H1 (cell line): Measurements from ENCODE around the gene GUCY1A1. TPM values are rescaled to one million over a fixed set of nuclear protein-coding genes. Genes with fewer than 3 reads are reported as not detected.

Experiments used
- CTCF ChIA-PET: fragments of 300-600 bp; sonication (Branson Sonifier 250); formaldehyde crosslinking; loops from one replicate; lab custom pipeline; 2021; ENCODE audit not compliant: partially characterized antibody; lab: Charles Lee
- POLR2A ChIA-PET: fragments of 300-600 bp; sonication (Branson Sonifier 250); formaldehyde crosslinking; loops from one replicate; lab custom pipeline; 2021; ENCODE audit warnings: inconsistent platforms; ENCODE audit not compliant: partially characterized antibody; lab: Charles Lee
- DNase-seq, 2 experiments: peaks; one replicate each; pipeline versions ENCODE4 v3.0.0 to v3.0.0-alpha.2; 2010 to 2022; ENCODE audit warnings: low spot score in 2 of 2, low read depth in 1 of 2, mixed read lengths in 1 of 2
- FAIRE-seq: peaks from 2 replicates; lab custom pipeline; 2011; peaks lifted over from hg19 to GRCh38; lab: Jason Lieb, UNC
- H2AFZ ChIP-seq: 2 replicates; pipeline ENCODE4 v1.8.1; 2012; ENCODE audit warnings: low read length, inconsistent platforms
- H2AK5ac ChIP-seq: 2 replicates; pipeline ENCODE4 v1.6.1; 2013; ENCODE audit warnings: low read depth, low read length
- H2BK120ac ChIP-seq: replicated peaks from 2 replicates; pipeline ENCODE3; 2013; ENCODE audit warnings: low read depth, low read length, inconsistent platforms
- H2BK12ac ChIP-seq: 2 replicates; pipeline ENCODE4 v1.6.1; 2013; ENCODE audit warnings: low read depth, low read length
- H2BK15ac ChIP-seq: 2 replicates; pipeline ENCODE4 v1.6.1; 2013; ENCODE audit warnings: low read length
- H2BK20ac ChIP-seq: 2 replicates; pipeline ENCODE4 v1.6.1; 2013; ENCODE audit warnings: low read length
- H2BK5ac ChIP-seq: 2 replicates; pipeline ENCODE4 v1.6.1; 2013; ENCODE audit warnings: low read depth, low read length
- H3K14ac ChIP-seq: 2 replicates; pipeline ENCODE4 v1.6.1; 2013; ENCODE audit warnings: inconsistent platforms; ENCODE audit not compliant: insufficient read length
- H3K18ac ChIP-seq: 2 replicates; pipeline ENCODE4 v1.6.1; 2013; ENCODE audit warnings: low read length; ENCODE audit errors: extremely low read depth
- H3K23ac ChIP-seq: 2 replicates; pipeline ENCODE4 v1.6.1; 2013; ENCODE audit warnings: inconsistent platforms; ENCODE audit not compliant: insufficient read length
- H3K23me2 ChIP-seq: 2 replicates; pipeline ENCODE4 v1.6.1; 2013; ENCODE audit warnings: low read depth, low read length
- H3K27ac ChIP-seq: 2 replicates; pipeline ENCODE4 v1.6.1; 2011; ENCODE audit warnings: low read depth, low read length, inconsistent platforms
- H3K27me3 ChIP-seq, 4 experiments: replicated peaks in 1 of 4; 1 replicate in 1 of 4; 2 replicates in 3 of 4; pipeline versions ENCODE4 v1.6.1 to v1.8.1; 2011 to 2013; ENCODE audit warnings: low read length in 3 of 4, mild to moderate bottlenecking in 3 of 4, inconsistent platforms in 2 of 4, mixed read lengths in 2 of 4, moderate library complexity in 1 of 4; ENCODE audit not compliant: control insufficient read depth in 3 of 4, insufficient read depth in 3 of 4; ENCODE audit errors: extremely low read depth in 1 of 4
- H3K36me3 ChIP-seq, 4 experiments: 2 replicates each; pipeline versions ENCODE4 v1.6.1 to v1.8.1; 2011 to 2013; ENCODE audit warnings: mild to moderate bottlenecking in 4 of 4, low read length in 3 of 4, moderate library complexity in 2 of 4, control low read depth in 1 of 4, inconsistent platforms in 1 of 4; ENCODE audit not compliant: insufficient read depth in 4 of 4, control insufficient read depth in 2 of 4
- H3K4ac ChIP-seq: replicated peaks from 2 replicates; pipeline ENCODE3; 2013; ENCODE audit warnings: low read length, low read depth, mixed read lengths, inconsistent platforms; ENCODE audit not compliant: insufficient read length
- H3K4me1 ChIP-seq, 4 experiments: replicated peaks in 1 of 4; 1 replicate in 1 of 4; 2 replicates in 3 of 4; pipeline versions ENCODE4 v1.6.1 to v1.8.1; 2011 to 2013; ENCODE audit warnings: low read length in 3 of 4, inconsistent platforms in 2 of 4, mixed read lengths in 1 of 4; ENCODE audit not compliant: insufficient read depth in 4 of 4, control insufficient read depth in 3 of 4
- H3K4me2 ChIP-seq, 2 experiments: 2 replicates each; pipeline versions ENCODE4 v1.6.1 to v1.8.1; 2011 to 2013; ENCODE audit warnings: low read depth in 2 of 2, low read length in 2 of 2, control low read depth in 1 of 2, inconsistent platforms in 1 of 2, mild to moderate bottlenecking in 1 of 2; ENCODE audit not compliant: insufficient read depth in 1 of 2
- H3K4me3 ChIP-seq, 4 experiments: fragments of 200-600, 300-600 bp in 1 of 4; sonication (generic), shearing (Covaris generic), sonication (Bioruptor Twin) in 1 of 4; 2 replicates each; pipeline versions ENCODE4 v1.5.1 to v1.8.1; 2011 to 2016; ENCODE audit warnings: low read length in 4 of 4, low read depth in 3 of 4, control low read depth in 2 of 4, inconsistent platforms in 2 of 4, mild to moderate bottlenecking in 2 of 4, mixed read lengths in 1 of 4, moderate library complexity in 1 of 4; ENCODE audit not compliant: insufficient read depth in 2 of 4; ENCODE audit errors: extremely low read depth in 1 of 4
- H3K56ac ChIP-seq: replicated peaks from 2 replicates; pipeline ENCODE3; 2013; ENCODE audit warnings: low read depth, mild to moderate bottlenecking, mixed read lengths, low read length, inconsistent platforms; ENCODE audit not compliant: insufficient read length
- H3K79me1 ChIP-seq: 2 replicates; pipeline ENCODE4 v1.6.1; 2013; ENCODE audit warnings: low read depth, low read length, control low read depth
- H3K79me2 ChIP-seq, 2 experiments: 2 replicates each; pipeline versions ENCODE4 v1.6.1 to v1.8.1; 2012 to 2013; ENCODE audit warnings: low read length in 2 of 2, mild to moderate bottlenecking in 2 of 2, inconsistent platforms in 1 of 2; ENCODE audit not compliant: insufficient read depth in 2 of 2, control insufficient read depth in 1 of 2
- H3K9ac ChIP-seq, 4 experiments: replicated peaks in 1 of 4; 1 replicate in 1 of 4; 2 replicates in 3 of 4; pipeline versions ENCODE4 v1.6.1 to v1.8.1; 2011 to 2013; ENCODE audit warnings: low read depth in 3 of 4, low read length in 3 of 4, control low read depth in 2 of 4, mild to moderate bottlenecking in 2 of 4, moderate library complexity in 2 of 4, inconsistent platforms in 1 of 4; ENCODE audit errors: extremely low read depth in 1 of 4
- H3K9me3 ChIP-seq, 2 experiments: 2 replicates each; pipeline versions ENCODE4 v1.6.1 to v1.8.1; 2012 to 2013; ENCODE audit warnings: mild to moderate bottlenecking in 2 of 2, moderate library complexity in 2 of 2, control low read depth in 1 of 2, inconsistent platforms in 1 of 2, low read depth in 1 of 2, low read length in 1 of 2, mixed read lengths in 1 of 2; ENCODE audit not compliant: insufficient read depth in 2 of 2
- H4K20me1 ChIP-seq, 2 experiments: replicated peaks in 1 of 2; 2 replicates each; pipeline versions ENCODE3 to v1.8.1; 2011 to 2013; ENCODE audit warnings: inconsistent platforms in 2 of 2, low read length in 2 of 2, mild to moderate bottlenecking in 1 of 2; ENCODE audit not compliant: insufficient read depth in 2 of 2, control insufficient read depth in 1 of 2
- H4K5ac ChIP-seq: 2 replicates; pipeline ENCODE4 v1.6.1; 2013; ENCODE audit warnings: low read length, low read depth, mixed read lengths, inconsistent platforms; ENCODE audit not compliant: insufficient read length
- H4K8ac ChIP-seq: 2 replicates; pipeline ENCODE4 v1.8.0; 2013; ENCODE audit warnings: mild to moderate bottlenecking, moderate library complexity, low read length, inconsistent platforms; ENCODE audit not compliant: insufficient read depth; ENCODE audit errors: extremely low read depth
- H4K91ac ChIP-seq: replicated peaks from 2 replicates; pipeline ENCODE3; 2013; ENCODE audit warnings: low read length, mixed read lengths, inconsistent platforms; ENCODE audit not compliant: insufficient read length
- ATF2 ChIP-seq: IDR thresholded peaks from 2 replicates; pipeline ENCODE4 v1.6.1; 2012; ENCODE audit warnings: low read length, inconsistent platforms
- BCL11A ChIP-seq, 2 experiments: IDR thresholded peaks; one replicate each; pipeline ENCODE4 v1.6.1; 2011; ENCODE audit warnings: low read depth in 2 of 2, low read length in 2 of 2, mild to moderate bottlenecking in 2 of 2
- BRCA1 ChIP-seq: IDR thresholded peaks from 2 replicates; pipeline ENCODE4 v1.6.1; 2012; ENCODE audit warnings: low read depth, low read length, improper control_type of control experiment
- CHD1 ChIP-seq: IDR thresholded peaks from 2 replicates; pipeline ENCODE4 v1.6.1; 2012; ENCODE audit warnings: low read depth, low read length, improper control_type of control experiment
- E2F6 ChIP-seq: IDR thresholded peaks from 2 replicates; pipeline ENCODE4 v1.6.1; 2012; ENCODE audit warnings: inconsistent platforms
- NRF1 ChIP-seq: IDR thresholded peaks from 2 replicates; pipeline ENCODE4 v1.6.1; 2011; ENCODE audit warnings: mild to moderate bottlenecking, low read depth, low read length, improper control_type of control experiment
- POU5F1 ChIP-seq: IDR thresholded peaks from 2 replicates; pipeline ENCODE4 v1.6.1; 2011; ENCODE audit warnings: low read depth, mild to moderate bottlenecking, low read length, moderate library complexity
- SAP30 ChIP-seq: fragments of 300-600 bp; sonication (generic); IDR thresholded peaks from 2 replicates; pipeline ENCODE4 v1.7.1; 2012; ENCODE audit warnings: low read length, moderate library complexity, mild to moderate bottlenecking, inconsistent platforms; ENCODE audit not compliant: insufficient read depth, insufficient replicate concordance
- TAF7 ChIP-seq: optimal IDR thresholded peaks from 2 replicates; pipeline ENCODE3; 2011; ENCODE audit warnings: low read depth, mild to moderate bottlenecking, inconsistent platforms, low read length, moderate library complexity, borderline replicate concordance
- TEAD4 ChIP-seq: IDR thresholded peaks from 2 replicates; pipeline ENCODE4 v1.6.1; 2012; ENCODE audit warnings: low read depth, low read length, inconsistent platforms, mixed read lengths
- WGBS, 2 experiments: shearing (Covaris generic) in 1 of 2; methylation state at CpG; one replicate each; pipeline versions ENCODE4 v1.1.6 to v1.1.7; 2013 to 2015; ENCODE audit warnings: low lambda C conversion rate in 2 of 2, mixed read lengths in 2 of 2, inconsistent platforms in 1 of 2, low coverage in 1 of 2, missing lambda C conversion rate in 1 of 2; ENCODE audit not compliant: insufficient replicate concordance in 2 of 2, insufficient coverage in 1 of 2, insufficient read length in 1 of 2; ENCODE audit errors: extremely low coverage in 1 of 2, missing lambda C conversion rate in 1 of 2; 5-methylcytosine and 5-hydroxymethylcytosine counted together
- polyA plus RNA-seq, 7 experiments: library from polyadenylated mRNA; depleted of rRNA in 3 of 7; stranded (reverse) in 5 of 7; unstranded in 2 of 7; fragments of >200 nt in 5 of 7; fragments of 200-250 nt in 2 of 7; gene quantifications; 1 replicate in 5 of 7; 2 replicates in 1 of 7; 4 replicates in 1 of 7; pipeline versions ENCODE4 v1.2.1 to v1.2.3, GENCODE V29; 2011 to 2013; ENCODE audit warnings: missing spikeins in 2 of 7, mixed read lengths in 2 of 7
- total RNA-seq: library from RNA; stranded (reverse); fragmentation: NEBNext Ultra II Directional; extraction: Animal tissue kit (Norgen Biotek cat#: 25700); gene quantifications from 2 replicates; pipeline ENCODE4 v1.2.1, GENCODE V29; 2021

GUCY1A1 gene
- total and polyA plus RNA-seq, 2 of the 8 experiments (the other 6 are each of a cell fraction or from before 2014, with no cell fraction given) = not detected

- Histone ChIP-seq H4K8ac (no peak overlapping the region), H3K27ac (no peak overlapping the region), H3K4me2 (no peak overlapping the region), H3K9ac (no peak overlapping the region), H2BK20ac (no peak overlapping the region), H4K91ac (no peak overlapping the region), H2BK5ac (no peak overlapping the region), H3K23me2 (no peaks in the 10 kb centered on the region), H3K4me3 (no peak overlapping the region), H3K4me1 (no peaks in the 10 kb centered on the region), H3K23ac (no peak overlapping the region), H4K5ac (no peak overlapping the region), H2AK5ac (no peak overlapping the region), H2AFZ (no peak overlapping the region), H3K9me3 (no peaks in the 10 kb centered on the region), H3K27me3 (no peaks in the 10 kb centered on the region), H3K14ac (no peak overlapping the region), H3K56ac (no peak overlapping the region), H3K79me2 (no peaks in the 10 kb centered on the region), H2BK12ac (no peak overlapping the region), H2BK15ac (no peak overlapping the region), H2BK120ac (no peak overlapping the region), H4K20me1 (no peaks in the 10 kb centered on the region), H3K79me1 (no peaks in the 10 kb centered on the region), H3K4ac (no peak overlapping the region), H3K36me3 (no peaks in the 10 kb centered on the region), H3K18ac (no peak overlapping the region)
- DNase-seq (no peak), FAIRE-seq (no peak)
- WGBS, 2 experiments = 96% methylated on average over 1 of the region's 1 CpG; no CpG with 5 or more reads in 1 of the 2 experiments
- ChIA-PET POLR2A (no interaction called here), CTCF (interaction anchor here (1.0 to 1.5 kb wide), 2 partner anchors 73 to 86 kb away, joined by 3 to 4 read pairs; no protein-coding TSS in a partner anchor)
- no peak for TF ChIP-seq E2F6
- no peak for TF ChIP-seq POU5F1
- TF ChIP-seq ATF2 = no peak
- no peak for TF ChIP-seq TEAD4
- no peak for TF ChIP-seq BRCA1
- TF ChIP-seq BCL11A (IDR thresholded peaks at IDR 0.05; ENCODE audit: low read depth in 2 of 2, low read length in 2 of 2) = no peak
- TF ChIP-seq NRF1 = no peak
- TF ChIP-seq SAP30 = no peak
- TF ChIP-seq CHD1 = no peak
- TF ChIP-seq TAF7 = no peak
Measured at GRCh38 chr4:155684892-155685541, 18.4 kb downstream of the GUCY1A1 start.
